ENCODE measurements around the gene FBXO17. TPM values are rescaled to one million over a fixed set of nuclear protein-coding genes. Genes with fewer than 3 reads are reported as not detected.
"Not testable (repeated sequence)": the region's sequence is repeated elsewhere in the genome, so short reads cannot be mapped to it uniquely, and the experiment has no call there.

Gene FBXO17
- total and polyA plus RNA-seq, 2 donors (not counting 1 experiment from before 2014, with no cell fraction given), result not detected

DNA sequence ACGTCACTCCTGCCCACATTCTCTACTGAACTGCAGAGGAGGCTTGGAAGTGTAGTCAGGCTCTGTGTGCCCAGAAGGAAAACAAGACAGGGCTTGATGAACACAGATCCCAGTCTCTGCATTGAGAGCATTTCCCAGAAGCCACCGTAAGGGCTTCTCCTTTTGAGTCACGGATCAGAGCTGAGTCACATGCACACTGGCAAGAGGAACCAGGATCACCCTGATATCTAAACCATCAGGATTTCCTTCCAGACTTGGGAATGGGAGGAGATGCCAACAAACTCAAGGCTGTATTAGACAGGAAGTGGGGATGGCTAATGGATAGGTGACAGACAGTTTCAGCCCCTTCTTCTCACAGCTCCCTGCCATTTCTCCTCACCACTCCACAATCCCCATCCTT lies 17.7 kb upstream of the FBXO17 start:
- no peak overlapping the region for H3K27ac ChIP-seq (ENCODE audit: low read length in 2 of 2)
- Mint-ChIP-seq H3K9me3 (ENCODE audit: insufficient read depth) (peaks cover 3% of the 10 kb centered on the region), H3K27me3 (peaks cover 28% of the 10 kb centered on the region), H3K4me1 (no peaks in the 10 kb centered on the region), H3K27ac (no peak overlapping the region), H3K4me3 (no peak overlapping the region)
- no peak overlapping the region for H3K9ac ChIP-seq (ENCODE audit: low read length)
- 28% methylated on average over 2 of the region's 3 CpGs for WGBS (ENCODE audit: insufficient coverage)
- peaks cover 0 to 7% (median 0%) of the 10 kb centered on the region in 3 donors for H3K9me3 ChIP-seq (ENCODE audit: control extremely low read depth in 1 of 3, control insufficient read depth in 2 of 3, insufficient read depth in 1 of 3, low read length in 2 of 3)
- intact Hi-C loops (cut with micrococcal nuclease), result no loop called here
- H4K20me1 ChIP-seq (ENCODE audit: control insufficient read depth, insufficient read depth, low read length, poor library complexity, severe bottlenecking), result no peaks in the 10 kb centered on the region
- H3K4me3 ChIP-seq (ENCODE audit: control extremely low read depth in 1 of 5, extremely low read depth in 1 of 5, insufficient read depth in 1 of 5, low read depth in 2 of 5, low read length in 4 of 5), result no peak overlapping the region
- DNase-seq (no peak), ATAC-seq (ENCODE audit: low read depth) (no peak)
- no peaks in the 10 kb centered on the region for H3K4me1 ChIP-seq (ENCODE audit: control insufficient read depth in 2 of 2, insufficient read depth in 2 of 2, low read length in 2 of 2)
- POLR2A ChIA-PET, result no interaction called here
- H3K79me2 ChIP-seq (ENCODE audit: control insufficient read depth, insufficient read depth, low read length), result no peaks in the 10 kb centered on the region
- TF ChIP-seq EZH2 (IDR thresholded peaks at IDR 0.05; ENCODE audit: borderline replicate concordance, insufficient read depth, low read depth, low read length, poor library complexity, severe bottlenecking), result no peak
- TF ChIP-seq, protein P1, sequence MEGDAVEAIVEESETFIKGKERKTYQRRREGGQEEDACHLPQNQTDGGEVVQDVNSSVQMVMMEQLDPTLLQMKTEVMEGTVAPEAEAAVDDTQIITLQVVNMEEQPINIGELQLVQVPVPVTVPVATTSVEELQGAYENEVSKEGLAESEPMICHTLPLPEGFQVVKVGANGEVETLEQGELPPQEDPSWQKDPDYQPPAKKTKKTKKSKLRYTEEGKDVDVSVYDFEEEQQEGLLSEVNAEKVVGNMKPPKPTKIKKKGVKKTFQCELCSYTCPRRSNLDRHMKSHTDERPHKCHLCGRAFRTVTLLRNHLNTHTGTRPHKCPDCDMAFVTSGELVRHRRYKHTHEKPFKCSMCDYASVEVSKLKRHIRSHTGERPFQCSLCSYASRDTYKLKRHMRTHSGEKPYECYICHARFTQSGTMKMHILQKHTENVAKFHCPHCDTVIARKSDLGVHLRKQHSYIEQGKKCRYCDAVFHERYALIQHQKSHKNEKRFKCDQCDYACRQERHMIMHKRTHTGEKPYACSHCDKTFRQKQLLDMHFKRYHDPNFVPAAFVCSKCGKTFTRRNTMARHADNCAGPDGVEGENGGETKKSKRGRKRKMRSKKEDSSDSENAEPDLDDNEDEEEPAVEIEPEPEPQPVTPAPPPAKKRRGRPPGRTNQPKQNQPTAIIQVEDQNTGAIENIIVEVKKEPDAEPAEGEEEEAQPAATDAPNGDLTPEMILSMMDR (IDR thresholded peaks at IDR 0.05), result no peak
- no peak overlapping the region for H3K4me2 ChIP-seq (replicated peaks; ENCODE audit: low read depth, low read length, poor library complexity, severe bottlenecking)
- H3K36me3 ChIP-seq (replicated peaks in 1 of 2; ENCODE audit: control extremely low read depth in 1 of 2, control insufficient read depth in 1 of 2, extremely low read depth in 1 of 2, insufficient read depth in 2 of 2, low read length in 1 of 2), result no peaks in the 10 kb centered on the region
- peaks cover 0 to 7% (median 1%) of the 10 kb centered on the region in 4 experiments for H3K27me3 ChIP-seq (replicated peaks in 1 of 4; ENCODE audit: control extremely low read depth in 1 of 4, control insufficient read depth in 3 of 4, insufficient read depth in 4 of 4, low read length in 3 of 4)
- CTCF ChIA-PET, result no interaction called here
- H2AFZ ChIP-seq (ENCODE audit: insufficient read depth, low read depth, low read length, poor library complexity, severe bottlenecking), result no peak overlapping the region

DNA sequence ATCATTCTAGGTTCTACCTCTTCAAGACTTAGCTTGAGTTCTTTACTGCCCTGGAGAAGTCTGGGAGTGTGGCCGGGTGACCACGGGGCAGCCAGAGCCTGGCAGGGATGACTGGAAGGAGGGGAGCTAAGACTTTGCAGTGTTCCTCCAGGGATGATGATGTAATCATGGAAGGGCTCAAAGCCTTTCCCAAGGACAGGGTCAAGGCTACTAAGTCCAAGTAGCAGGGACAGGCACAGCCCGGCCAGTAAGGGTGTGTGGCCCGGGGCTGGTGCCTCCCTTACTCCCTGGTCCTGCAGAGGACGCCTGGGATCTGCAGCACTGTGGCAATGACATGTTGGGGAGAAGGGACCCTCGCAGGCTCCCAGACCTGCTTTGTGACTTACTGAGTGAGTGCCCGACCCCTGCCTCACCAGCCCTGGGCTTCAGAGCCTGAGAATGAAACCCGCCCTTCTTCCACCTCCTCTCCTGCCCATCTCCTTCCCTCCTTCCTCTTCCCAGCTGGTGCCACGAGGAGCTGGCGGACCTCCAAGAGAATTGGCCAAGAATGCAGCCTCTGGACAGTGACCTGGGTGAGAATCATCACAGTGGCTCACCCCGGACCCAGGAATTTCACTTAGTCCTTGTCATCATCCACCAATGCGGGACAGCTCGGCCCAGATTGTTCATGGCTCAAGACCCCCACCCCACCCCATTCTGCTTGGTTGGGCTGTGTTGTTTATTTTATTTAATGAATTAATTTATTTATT lies 15.6 kb upstream of the FBXO17 start:
- no peak overlapping the region for H3K27ac Mint-ChIP-seq
- Histone ChIP-seq H3K4me2 (replicated peaks; ENCODE audit: low read depth, low read length, poor library complexity, severe bottlenecking) (no peak overlapping the region), H3K9ac (ENCODE audit: low read length) (no peak overlapping the region), H3K79me2 (ENCODE audit: control insufficient read depth, insufficient read depth, low read length) (no peaks in the 10 kb centered on the region), H3K9me3 (ENCODE audit: control extremely low read depth in 1 of 3, control insufficient read depth in 2 of 3, insufficient read depth in 1 of 3, low read length in 2 of 3) (peaks cover 0 to 7% (median 0%) of the 10 kb centered on the region in 3 donors), H3K27me3 (replicated peaks in 1 of 4; ENCODE audit: control extremely low read depth in 1 of 4, control insufficient read depth in 3 of 4, insufficient read depth in 4 of 4, low read length in 3 of 4) (peaks cover 0 to 7% (median 1%) of the 10 kb centered on the region in 4 experiments), H3K27ac (ENCODE audit: low read length in 2 of 2) (no peak overlapping the region), H3K36me3 (replicated peaks in 1 of 2; ENCODE audit: control extremely low read depth in 1 of 2, control insufficient read depth in 1 of 2, extremely low read depth in 1 of 2, insufficient read depth in 2 of 2, low read length in 1 of 2) (no peaks in the 10 kb centered on the region), H2AFZ (ENCODE audit: insufficient read depth, low read depth, low read length, poor library complexity, severe bottlenecking) (no peak overlapping the region), H4K20me1 (ENCODE audit: control insufficient read depth, insufficient read depth, low read length, poor library complexity, severe bottlenecking) (no peaks in the 10 kb centered on the region), H3K4me3 (ENCODE audit: control extremely low read depth in 1 of 5, extremely low read depth in 1 of 5, insufficient read depth in 1 of 5, low read depth in 2 of 5, low read length in 4 of 5) (no peak overlapping the region), H3K4me1 (ENCODE audit: control insufficient read depth in 2 of 2, insufficient read depth in 2 of 2, low read length in 2 of 2) (no peaks in the 10 kb centered on the region)
- CTCF ChIA-PET, result no interaction called here
- DNase-seq (no peak), ATAC-seq (ENCODE audit: low read depth) (no peak)
- TF ChIP-seq, protein P1 (IDR thresholded peaks at IDR 0.05), result no peak
- TF ChIP-seq EZH2 (IDR thresholded peaks at IDR 0.05; ENCODE audit: borderline replicate concordance, insufficient read depth, low read depth, low read length, poor library complexity, severe bottlenecking), result no peak
- peaks cover 28% of the 10 kb centered on the region for H3K27me3 Mint-ChIP-seq
- no peaks in the 10 kb centered on the region for H3K4me1 Mint-ChIP-seq
- POLR2A ChIA-PET, result no interaction called here
- intact Hi-C loops (cut with micrococcal nuclease), result no loop called here
- no peak overlapping the region for H3K4me3 Mint-ChIP-seq
- peaks cover 3% of the 10 kb centered on the region for H3K9me3 Mint-ChIP-seq (ENCODE audit: insufficient read depth)
- WGBS (ENCODE audit: insufficient coverage), result 79% methylated on average over 8 of the region's 13 CpGs

DNA sequence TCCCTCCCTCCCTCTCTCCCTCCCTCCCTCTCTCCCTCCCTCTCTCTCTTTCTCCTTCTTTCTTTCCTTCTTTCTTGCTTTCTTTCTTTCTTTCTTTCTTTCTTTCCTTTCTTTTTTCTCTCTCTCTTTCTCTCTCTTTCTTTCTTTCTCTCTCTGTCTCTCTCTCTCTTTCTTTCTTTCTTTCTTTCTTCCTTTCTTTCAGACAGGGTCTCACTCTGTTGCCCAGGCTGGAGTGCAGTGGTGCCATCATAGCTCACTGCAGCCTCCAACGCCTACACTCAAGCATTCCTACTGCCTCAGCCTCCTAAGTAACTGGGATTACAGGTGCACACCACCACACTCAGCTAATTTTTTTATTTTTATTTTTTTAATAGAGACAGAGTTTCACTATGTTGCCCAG lies 14.1 kb upstream of the FBXO17 start:
- H3K9me3 Mint-ChIP-seq (ENCODE audit: insufficient read depth); H3K4me1 Mint-ChIP-seq; ATAC-seq (ENCODE audit: low read depth); H3K36me3 ChIP-seq (replicated peaks in 1 of 2; ENCODE audit: control extremely low read depth in 1 of 2, control insufficient read depth in 1 of 2, extremely low read depth in 1 of 2, insufficient read depth in 2 of 2, low read length in 1 of 2); H3K4me3 Mint-ChIP-seq; H4K20me1 ChIP-seq (ENCODE audit: control insufficient read depth, insufficient read depth, low read length, poor library complexity, severe bottlenecking); H3K4me1 ChIP-seq (ENCODE audit: control insufficient read depth in 2 of 2, insufficient read depth in 2 of 2, low read length in 2 of 2); DNase-seq; CTCF ChIA-PET; H3K4me2 ChIP-seq (replicated peaks; ENCODE audit: low read depth, low read length, poor library complexity, severe bottlenecking); intact Hi-C loops (cut with micrococcal nuclease); H3K79me2 ChIP-seq (ENCODE audit: control insufficient read depth, insufficient read depth, low read length); POLR2A ChIA-PET; H3K4me3 ChIP-seq (ENCODE audit: control extremely low read depth in 1 of 5, extremely low read depth in 1 of 5, insufficient read depth in 1 of 5, low read depth in 2 of 5, low read length in 4 of 5); H3K27ac ChIP-seq (ENCODE audit: low read length in 2 of 2); H3K27ac Mint-ChIP-seq; H2AFZ ChIP-seq (ENCODE audit: insufficient read depth, low read depth, low read length, poor library complexity, severe bottlenecking); H3K27me3 ChIP-seq (replicated peaks in 1 of 4; ENCODE audit: control extremely low read depth in 1 of 4, control insufficient read depth in 3 of 4, insufficient read depth in 4 of 4, low read length in 3 of 4); H3K9ac ChIP-seq (ENCODE audit: low read length): not testable (repeated sequence)
- WGBS (ENCODE audit: insufficient coverage), result no CpG with 5 or more reads among the region's 1 CpG
- peaks cover 20% of the 10 kb centered on the region for H3K27me3 Mint-ChIP-seq
- H3K9me3 ChIP-seq (ENCODE audit: control extremely low read depth in 1 of 3, control insufficient read depth in 2 of 3, insufficient read depth in 1 of 3, low read length in 2 of 3), result peaks cover 0 to 22% (median 0%) of the 10 kb centered on the region in 3 donors

Data from B cell (primary cell).